Mononuclear cell (primary cell): ENCODE results near the gene ARSG. TPM values are rescaled to one million over a fixed set of nuclear protein-coding genes. Genes with fewer than 3 reads are reported as not detected.
"Not testable (repeated sequence)": the region's sequence is repeated elsewhere in the genome, so short reads cannot be mapped to it uniquely, and the experiment has no call there.

ENCODE experiments used
- H3K27me3 ChIP-seq: 2 replicates; pipeline ENCODE4 v1.6.0; 2011; ENCODE audit warnings: low read length, control low read depth; ENCODE audit not compliant: insufficient read depth
- H3K4me1 ChIP-seq: 2 replicates; pipeline ENCODE4 v1.5.1; 2011; ENCODE audit warnings: mild to moderate bottlenecking, low read length, control low read depth; ENCODE audit not compliant: insufficient read depth
- H3K4me3 ChIP-seq: 2 replicates; pipeline ENCODE4 v1.5.1; 2011; ENCODE audit warnings: mild to moderate bottlenecking, low read length, moderate library complexity
- H3K9me3 ChIP-seq: 2 replicates; pipeline ENCODE4 v1.5.1; 2011; ENCODE audit warnings: low read depth, mild to moderate bottlenecking, control low read depth, low read length
- total RNA-seq: library from RNA; depleted of rRNA; stranded (reverse); fragments of >200 nt; gene quantifications from one replicate; pipeline ENCODE4 v1.2.3, GENCODE V29; 2012

The ARSG gene
- total RNA-seq, 1 donor: 18.5 TPM

GRCh38 chr17:68353111-68353521, 61.8 kb downstream of the ARSG start:
- Histone ChIP-seq H3K4me1 (peaks cover 90% of the 10 kb centered on the region), H3K4me3 (no peak overlapping the region), H3K27me3 (no peaks in the 10 kb centered on the region), H3K9me3 (no peaks in the 10 kb centered on the region)

- not testable (repeated sequence) for H3K4me3 ChIP-seq, H3K9me3 ChIP-seq, H3K27me3 ChIP-seq
- H3K4me1 ChIP-seq: peaks cover 84% of the 10 kb centered on the region
Measured at GRCh38 chr17:68354311-68354710, 63.0 kb downstream of the ARSG start.

GRCh38 chr17:68355108-68355507, 63.8 kb downstream of the ARSG start:
- H3K27me3 ChIP-seq, H3K9me3 ChIP-seq, H3K4me3 ChIP-seq: not testable (repeated sequence)
- peaks cover 83% of the 10 kb centered on the region for H3K4me1 ChIP-seq

- Histone ChIP-seq H3K27me3 (no peaks in the 10 kb centered on the region), H3K9me3 (no peaks in the 10 kb centered on the region), H3K4me3 (peak overlapping the region; percentile 13), H3K4me1 (peaks cover 79% of the 10 kb centered on the region)
Measured at GRCh38 chr17:68356520-68356919, 65.2 kb downstream of the ARSG start.

- peaks cover 74% of the 10 kb centered on the region for H3K4me1 ChIP-seq
- peak overlapping the region; percentile 13 for H3K4me3 ChIP-seq
- H3K9me3 ChIP-seq: no peaks in the 10 kb centered on the region
- no peaks in the 10 kb centered on the region for H3K27me3 ChIP-seq
Measured at GRCh38 chr17:68356949-68357455, 65.7 kb downstream of the ARSG start.

DNA sequence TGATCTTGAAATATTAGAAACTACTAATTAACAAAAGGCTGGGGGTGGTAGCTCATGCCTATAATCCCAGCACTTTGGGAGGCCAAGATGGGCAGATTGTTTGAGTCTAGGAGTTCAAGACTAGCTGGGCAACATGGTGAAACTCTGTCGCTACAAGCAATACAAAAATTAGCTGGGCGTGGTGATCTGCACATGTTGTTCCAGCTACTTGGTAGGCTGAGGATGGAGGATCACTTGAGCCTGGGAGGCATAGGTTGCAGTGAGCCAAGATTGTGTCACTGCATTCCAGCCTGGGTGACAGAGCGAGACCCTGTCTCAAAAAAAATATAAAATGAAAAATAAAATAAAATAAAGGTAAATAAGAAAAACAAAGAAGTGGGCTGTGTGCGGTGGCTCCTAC, 66.6 kb downstream of the ARSG start:
- H3K4me1 ChIP-seq: peaks cover 65% of the 10 kb centered on the region
- H3K4me3 ChIP-seq: no peak overlapping the region
- H3K27me3 ChIP-seq: no peaks in the 10 kb centered on the region
- no peaks in the 10 kb centered on the region for H3K9me3 ChIP-seq

DNA sequence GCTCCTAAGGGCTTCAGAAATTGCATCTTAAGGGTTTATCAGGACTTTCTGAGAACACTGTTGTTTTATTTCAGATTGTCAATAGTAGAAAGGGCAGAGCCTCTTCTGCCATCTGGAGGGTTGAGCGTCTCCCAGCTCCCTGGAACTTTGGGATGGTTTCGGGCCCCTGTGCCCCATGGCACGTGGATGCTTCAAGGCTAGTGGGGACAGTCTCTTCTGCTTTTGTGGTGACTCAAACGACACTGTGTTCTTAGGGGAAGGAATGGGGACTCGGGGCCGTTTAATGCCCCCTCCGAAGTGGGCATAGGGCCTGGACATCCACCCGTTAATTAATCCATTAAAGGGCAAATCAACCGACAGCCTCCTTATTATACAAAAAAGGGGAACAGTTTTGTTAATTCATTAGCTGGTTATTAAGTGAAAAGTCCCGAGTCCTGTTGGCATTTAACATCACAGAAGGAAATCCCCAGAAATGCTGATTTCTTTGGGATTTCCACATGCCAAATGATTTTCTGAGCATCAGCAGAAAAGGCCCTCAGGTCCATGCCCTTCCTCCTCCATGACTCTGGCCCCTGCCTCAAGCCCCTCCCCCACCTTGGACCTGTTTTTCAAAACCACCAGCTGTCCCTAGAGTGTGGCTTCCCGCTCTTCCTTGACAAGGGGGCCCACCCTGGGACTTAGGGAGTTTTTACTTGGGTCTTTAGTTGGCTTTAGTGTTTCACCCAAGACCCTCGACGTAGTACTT, 68.7 kb downstream of the ARSG start:
- no peaks in the 10 kb centered on the region for H3K9me3 ChIP-seq
- H3K4me1 ChIP-seq: peaks cover 44% of the 10 kb centered on the region
- H3K4me3 ChIP-seq: no peak overlapping the region
- no peaks in the 10 kb centered on the region for H3K27me3 ChIP-seq

DNA sequence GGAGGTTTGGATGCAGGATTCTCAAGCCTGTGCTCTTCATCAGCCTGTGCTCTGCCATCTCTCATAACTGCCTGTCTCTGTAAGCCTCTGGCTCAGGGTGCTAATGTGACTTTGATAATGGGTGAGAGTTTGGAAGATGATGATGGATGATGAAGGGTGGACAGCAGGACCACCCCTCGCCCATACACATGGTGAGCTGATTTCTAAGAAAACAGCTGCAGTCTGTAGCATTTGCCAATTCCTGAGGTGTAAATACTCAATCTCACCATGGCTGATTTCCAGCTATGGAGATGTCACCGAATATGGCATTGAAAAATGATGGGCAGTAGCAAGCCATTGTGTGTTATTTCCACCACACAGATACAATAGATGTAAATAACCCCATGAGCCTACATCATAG, 74.2 kb downstream of the ARSG start:
- no peaks in the 10 kb centered on the region for H3K9me3 ChIP-seq
- H3K4me3 ChIP-seq: no peak overlapping the region
- no peaks in the 10 kb centered on the region for H3K27me3 ChIP-seq
- no peaks in the 10 kb centered on the region for H3K4me1 ChIP-seq

- Histone ChIP-seq H3K4me1 (no peaks in the 10 kb centered on the region), H3K9me3 (no peaks in the 10 kb centered on the region), H3K27me3 (no peaks in the 10 kb centered on the region), H3K4me3 (no peak overlapping the region)
Measured at GRCh38 chr17:68368387-68368786, 77.1 kb downstream of the ARSG start.

DNA sequence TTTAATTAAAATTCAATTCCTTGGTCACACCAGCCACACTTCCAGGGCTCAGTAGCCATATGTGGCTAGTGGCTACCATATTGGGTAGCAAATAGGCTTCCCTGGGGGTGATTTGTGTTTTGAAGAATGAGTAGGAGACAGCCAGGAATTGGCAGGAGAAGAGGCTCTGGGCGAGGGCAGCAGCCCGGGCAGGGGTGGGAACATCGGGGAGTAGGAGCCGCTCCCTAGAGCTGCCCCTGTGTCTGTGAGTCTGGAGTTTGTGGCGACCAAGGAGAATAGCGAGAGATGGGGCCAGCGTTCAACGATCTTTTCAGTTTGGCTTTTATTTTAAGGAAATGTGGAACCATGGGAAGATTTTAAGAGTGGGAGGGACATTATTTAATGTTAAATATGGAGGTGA, 84.3 kb downstream of the ARSG start:
- Histone ChIP-seq H3K4me1 (peaks cover 14% of the 10 kb centered on the region), H3K9me3 (no peaks in the 10 kb centered on the region), H3K27me3 (no peaks in the 10 kb centered on the region), H3K4me3 (no peak overlapping the region)

- H3K4me3 ChIP-seq, H3K9me3 ChIP-seq, H3K27me3 ChIP-seq: not testable (repeated sequence)
- peaks cover 14% of the 10 kb centered on the region for H3K4me1 ChIP-seq
Measured at GRCh38 chr17:68376178-68376577, 84.9 kb downstream of the ARSG start.

DNA sequence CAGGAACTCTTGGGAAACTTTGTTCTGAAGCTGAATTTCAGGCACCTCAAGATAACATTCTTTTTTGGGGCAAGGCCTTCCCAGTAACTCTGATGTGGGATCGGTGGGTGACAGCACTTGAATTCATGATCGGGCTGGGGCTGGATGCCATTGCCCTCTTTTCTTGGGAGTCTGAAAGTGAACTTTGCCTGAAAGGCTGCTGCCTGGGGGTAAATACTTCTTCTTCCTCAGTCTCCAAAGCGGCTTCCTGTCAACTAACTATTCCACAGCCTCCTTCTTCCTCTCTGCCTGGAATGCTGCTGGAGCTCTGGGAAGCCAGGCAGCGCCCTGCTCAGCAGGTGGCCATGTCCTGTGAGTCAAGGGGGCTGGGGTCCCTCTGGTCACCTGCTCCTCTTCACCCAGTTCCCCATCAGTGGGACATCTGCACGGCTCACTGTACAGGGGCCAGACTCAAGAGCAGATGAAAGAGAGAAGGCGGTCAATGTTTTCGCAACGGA, 86.5 kb downstream of the ARSG start:
- Histone ChIP-seq H3K4me1 (peaks cover 14% of the 10 kb centered on the region), H3K4me3 (no peak overlapping the region), H3K27me3 (no peaks in the 10 kb centered on the region), H3K9me3 (no peaks in the 10 kb centered on the region)

GRCh38 chr17:68378268-68379176, 87.2 kb downstream of the ARSG start:
- Histone ChIP-seq H3K4me3 (no peak overlapping the region), H3K27me3 (no peaks in the 10 kb centered on the region)

DNA sequence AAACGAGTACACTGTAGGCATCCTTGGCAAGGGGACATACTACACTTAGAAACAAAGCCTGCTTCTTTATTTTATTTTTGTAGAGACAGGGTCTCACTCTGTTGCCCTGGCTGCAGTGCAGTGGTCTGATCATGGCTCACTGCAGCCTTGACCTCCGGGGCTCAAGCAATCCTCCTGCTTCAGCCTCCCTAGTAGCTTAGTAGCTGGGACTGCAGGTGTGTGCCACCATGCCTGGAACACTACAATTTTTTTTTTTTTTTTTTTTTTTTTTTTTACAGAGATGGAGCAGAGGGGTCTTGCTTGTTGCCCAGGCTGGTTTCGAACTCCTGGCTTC, 87.8 kb downstream of the ARSG start:
- Histone ChIP-seq H3K4me1 (peaks cover 25% of the 10 kb centered on the region), H3K27me3 (no peaks in the 10 kb centered on the region), H3K9me3 (no peaks in the 10 kb centered on the region), H3K4me3 (no peak overlapping the region)

More at GRCh38 chr17:68378268-68379176, 87.2 kb downstream of the ARSG start:
- H3K9me3 ChIP-seq: no peaks in the 10 kb centered on the region
- peaks cover 19% of the 10 kb centered on the region for H3K4me1 ChIP-seq
